Measurements from ENCODE around the gene USP14. TPM values are rescaled to one million over a fixed set of nuclear protein-coding genes. Genes with fewer than 3 reads are reported as not detected.

The USP14 gene
- total and polyA plus RNA-seq, 2 experiments from 2014 or later, result 82.4 to 83.5 TPM

DNA sequence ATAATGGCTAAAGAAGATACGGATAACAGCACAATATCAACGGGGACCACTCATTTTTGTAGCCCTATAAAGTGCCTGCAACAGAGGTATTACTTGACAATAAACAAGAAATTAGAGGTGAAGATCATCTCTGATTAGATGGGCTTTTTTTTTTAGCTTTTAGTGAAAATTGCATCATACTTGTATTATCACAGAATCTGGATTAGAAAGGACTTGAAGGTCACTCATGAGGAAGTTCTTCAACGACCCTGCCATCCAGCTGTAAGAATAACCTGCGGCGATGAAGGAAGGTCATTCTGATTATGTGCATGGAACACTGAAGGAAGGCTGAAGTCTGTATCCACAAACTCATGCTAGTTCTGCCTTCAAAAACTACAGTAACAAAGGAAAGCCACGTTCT lies 69.0 kb downstream of the USP14 start (continued):
- TF ChIP-seq EZH2phosphoT487 (IDR thresholded peaks at IDR 0.05; ENCODE audit: unreplicated experiment), result no peak
- no peak for TF ChIP-seq NANOG (IDR thresholded peaks at IDR 0.05; ENCODE audit: borderline replicate concordance)
- TF ChIP-seq, protein P1, sequence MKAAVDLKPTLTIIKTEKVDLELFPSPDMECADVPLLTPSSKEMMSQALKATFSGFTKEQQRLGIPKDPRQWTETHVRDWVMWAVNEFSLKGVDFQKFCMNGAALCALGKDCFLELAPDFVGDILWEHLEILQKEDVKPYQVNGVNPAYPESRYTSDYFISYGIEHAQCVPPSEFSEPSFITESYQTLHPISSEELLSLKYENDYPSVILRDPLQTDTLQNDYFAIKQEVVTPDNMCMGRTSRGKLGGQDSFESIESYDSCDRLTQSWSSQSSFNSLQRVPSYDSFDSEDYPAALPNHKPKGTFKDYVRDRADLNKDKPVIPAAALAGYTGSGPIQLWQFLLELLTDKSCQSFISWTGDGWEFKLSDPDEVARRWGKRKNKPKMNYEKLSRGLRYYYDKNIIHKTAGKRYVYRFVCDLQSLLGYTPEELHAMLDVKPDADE (IDR thresholded peaks at IDR 0.05), result no peak
- no peak for TF ChIP-seq ZNF331 (CRISPR knock-in tag; IDR thresholded peaks at IDR 0.05; ENCODE audit: low read depth)
- no peak for TF ChIP-seq STAT1 (IDR thresholded peaks at IDR 0.05; ENCODE audit: unreplicated experiment)
- no peak for TF ChIP-seq CREB1 (CRISPR knock-in tag; IDR thresholded peaks at IDR 0.05; ENCODE audit: low read depth)
- TF ChIP-seq POLR2AphosphoS5 (IDR thresholded peaks at IDR 0.05; ENCODE audit: low read depth), result no peak
- no peak for TF ChIP-seq ZNF114 (CRISPR knock-in tag; IDR thresholded peaks at IDR 0.05)

DNA sequence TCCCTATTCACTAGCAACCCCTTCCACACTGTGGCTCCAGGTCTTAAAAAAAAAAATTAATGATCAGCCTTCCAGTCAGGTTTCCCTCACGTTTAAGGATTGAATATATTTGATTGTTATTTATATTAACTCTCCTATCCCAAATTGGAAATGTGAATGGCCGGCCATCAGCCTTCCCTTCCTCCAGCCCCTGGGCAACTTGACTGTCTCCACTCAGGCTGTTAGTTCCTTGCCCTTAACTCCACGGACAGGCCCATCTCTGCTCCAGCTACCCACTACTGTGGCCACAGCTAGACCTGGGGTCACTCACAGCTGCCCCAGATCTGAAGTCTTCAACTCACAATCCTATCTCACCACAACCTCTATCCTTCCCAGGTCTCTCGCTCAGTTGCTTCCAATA lies 69.5 kb downstream of the USP14 start:
- Histone ChIP-seq H3K79me2 (replicated peaks; ENCODE audit: insufficient read depth) (no peaks in the 10 kb centered on the region), H2AFZ (no peak overlapping the region), H3K27ac (ENCODE audit: low read depth) (no peak overlapping the region), H4K20me1 (replicated peaks; ENCODE audit: insufficient read depth) (peaks cover 11% of the 10 kb centered on the region; the same call in 1 of the 2 replicates), H3F3A (replicated peaks; ENCODE audit: low read depth) (no peaks in the 10 kb centered on the region), H3K27me3 (ENCODE audit: insufficient read depth) (no peaks in the 10 kb centered on the region), H3K4me1 (ENCODE audit: insufficient read depth) (no peaks in the 10 kb centered on the region), H3K9me2 (ENCODE audit: insufficient read depth) (no peaks in the 10 kb centered on the region), H3K4me2 (no peak overlapping the region), H3K36me3 (ENCODE audit: insufficient read depth) (peaks cover 22% of the 10 kb centered on the region), H3K4me3 (no peak overlapping the region)
- Mint-ChIP-seq H3K27ac (peak overlapping the region; percentile 48; the same call in 1 of the 2 replicates), H3K27me3 (ENCODE audit: insufficient read depth, low read depth, poor library complexity) (no peaks in the 10 kb centered on the region), H3K9me3 (no peaks in the 10 kb centered on the region), H3K4me3 (no peak overlapping the region), H3K36me3 (ENCODE audit: low read depth) (peaks cover 37% of the 10 kb centered on the region; the same call in 2 of the 3 replicates), H3K4me1 (no peaks in the 10 kb centered on the region)
- DNase-seq (ENCODE audit: low spot score), result no peak
- no peak for ATAC-seq
- TF ChIP-seq STAT1 (IDR thresholded peaks at IDR 0.05; ENCODE audit: unreplicated experiment), result no peak
- TF ChIP-seq JUNB (IDR thresholded peaks at IDR 0.05; ENCODE audit: unreplicated experiment), result no peak
- no peak for TF ChIP-seq EZH2phosphoT487 (IDR thresholded peaks at IDR 0.05; ENCODE audit: unreplicated experiment)
- TF ChIP-seq, protein P2, sequence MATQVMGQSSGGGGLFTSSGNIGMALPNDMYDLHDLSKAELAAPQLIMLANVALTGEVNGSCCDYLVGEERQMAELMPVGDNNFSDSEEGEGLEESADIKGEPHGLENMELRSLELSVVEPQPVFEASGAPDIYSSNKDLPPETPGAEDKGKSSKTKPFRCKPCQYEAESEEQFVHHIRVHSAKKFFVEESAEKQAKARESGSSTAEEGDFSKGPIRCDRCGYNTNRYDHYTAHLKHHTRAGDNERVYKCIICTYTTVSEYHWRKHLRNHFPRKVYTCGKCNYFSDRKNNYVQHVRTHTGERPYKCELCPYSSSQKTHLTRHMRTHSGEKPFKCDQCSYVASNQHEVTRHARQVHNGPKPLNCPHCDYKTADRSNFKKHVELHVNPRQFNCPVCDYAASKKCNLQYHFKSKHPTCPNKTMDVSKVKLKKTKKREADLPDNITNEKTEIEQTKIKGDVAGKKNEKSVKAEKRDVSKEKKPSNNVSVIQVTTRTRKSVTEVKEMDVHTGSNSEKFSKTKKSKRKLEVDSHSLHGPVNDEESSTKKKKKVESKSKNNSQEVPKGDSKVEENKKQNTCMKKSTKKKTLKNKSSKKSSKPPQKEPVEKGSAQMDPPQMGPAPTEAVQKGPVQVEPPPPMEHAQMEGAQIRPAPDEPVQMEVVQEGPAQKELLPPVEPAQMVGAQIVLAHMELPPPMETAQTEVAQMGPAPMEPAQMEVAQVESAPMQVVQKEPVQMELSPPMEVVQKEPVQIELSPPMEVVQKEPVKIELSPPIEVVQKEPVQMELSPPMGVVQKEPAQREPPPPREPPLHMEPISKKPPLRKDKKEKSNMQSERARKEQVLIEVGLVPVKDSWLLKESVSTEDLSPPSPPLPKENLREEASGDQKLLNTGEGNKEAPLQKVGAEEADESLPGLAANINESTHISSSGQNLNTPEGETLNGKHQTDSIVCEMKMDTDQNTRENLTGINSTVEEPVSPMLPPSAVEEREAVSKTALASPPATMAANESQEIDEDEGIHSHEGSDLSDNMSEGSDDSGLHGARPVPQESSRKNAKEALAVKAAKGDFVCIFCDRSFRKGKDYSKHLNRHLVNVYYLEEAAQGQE (IDR thresholded peaks at IDR 0.05; ENCODE audit: unreplicated experiment), result no peak
- TF ChIP-seq ZNF331 (CRISPR knock-in tag; IDR thresholded peaks at IDR 0.05; ENCODE audit: low read depth), result no peak
- TF ChIP-seq NANOG (IDR thresholded peaks at IDR 0.05; ENCODE audit: borderline replicate concordance), result no peak
- no peak for TF ChIP-seq CREB1 (CRISPR knock-in tag; IDR thresholded peaks at IDR 0.05; ENCODE audit: low read depth)
- TF ChIP-seq, protein P3, sequence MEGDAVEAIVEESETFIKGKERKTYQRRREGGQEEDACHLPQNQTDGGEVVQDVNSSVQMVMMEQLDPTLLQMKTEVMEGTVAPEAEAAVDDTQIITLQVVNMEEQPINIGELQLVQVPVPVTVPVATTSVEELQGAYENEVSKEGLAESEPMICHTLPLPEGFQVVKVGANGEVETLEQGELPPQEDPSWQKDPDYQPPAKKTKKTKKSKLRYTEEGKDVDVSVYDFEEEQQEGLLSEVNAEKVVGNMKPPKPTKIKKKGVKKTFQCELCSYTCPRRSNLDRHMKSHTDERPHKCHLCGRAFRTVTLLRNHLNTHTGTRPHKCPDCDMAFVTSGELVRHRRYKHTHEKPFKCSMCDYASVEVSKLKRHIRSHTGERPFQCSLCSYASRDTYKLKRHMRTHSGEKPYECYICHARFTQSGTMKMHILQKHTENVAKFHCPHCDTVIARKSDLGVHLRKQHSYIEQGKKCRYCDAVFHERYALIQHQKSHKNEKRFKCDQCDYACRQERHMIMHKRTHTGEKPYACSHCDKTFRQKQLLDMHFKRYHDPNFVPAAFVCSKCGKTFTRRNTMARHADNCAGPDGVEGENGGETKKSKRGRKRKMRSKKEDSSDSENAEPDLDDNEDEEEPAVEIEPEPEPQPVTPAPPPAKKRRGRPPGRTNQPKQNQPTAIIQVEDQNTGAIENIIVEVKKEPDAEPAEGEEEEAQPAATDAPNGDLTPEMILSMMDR (conservative IDR thresholded peaks at IDR 0.05; ENCODE audit: low read depth in 2 of 2), result no peak
- TF ChIP-seq, protein P4, sequence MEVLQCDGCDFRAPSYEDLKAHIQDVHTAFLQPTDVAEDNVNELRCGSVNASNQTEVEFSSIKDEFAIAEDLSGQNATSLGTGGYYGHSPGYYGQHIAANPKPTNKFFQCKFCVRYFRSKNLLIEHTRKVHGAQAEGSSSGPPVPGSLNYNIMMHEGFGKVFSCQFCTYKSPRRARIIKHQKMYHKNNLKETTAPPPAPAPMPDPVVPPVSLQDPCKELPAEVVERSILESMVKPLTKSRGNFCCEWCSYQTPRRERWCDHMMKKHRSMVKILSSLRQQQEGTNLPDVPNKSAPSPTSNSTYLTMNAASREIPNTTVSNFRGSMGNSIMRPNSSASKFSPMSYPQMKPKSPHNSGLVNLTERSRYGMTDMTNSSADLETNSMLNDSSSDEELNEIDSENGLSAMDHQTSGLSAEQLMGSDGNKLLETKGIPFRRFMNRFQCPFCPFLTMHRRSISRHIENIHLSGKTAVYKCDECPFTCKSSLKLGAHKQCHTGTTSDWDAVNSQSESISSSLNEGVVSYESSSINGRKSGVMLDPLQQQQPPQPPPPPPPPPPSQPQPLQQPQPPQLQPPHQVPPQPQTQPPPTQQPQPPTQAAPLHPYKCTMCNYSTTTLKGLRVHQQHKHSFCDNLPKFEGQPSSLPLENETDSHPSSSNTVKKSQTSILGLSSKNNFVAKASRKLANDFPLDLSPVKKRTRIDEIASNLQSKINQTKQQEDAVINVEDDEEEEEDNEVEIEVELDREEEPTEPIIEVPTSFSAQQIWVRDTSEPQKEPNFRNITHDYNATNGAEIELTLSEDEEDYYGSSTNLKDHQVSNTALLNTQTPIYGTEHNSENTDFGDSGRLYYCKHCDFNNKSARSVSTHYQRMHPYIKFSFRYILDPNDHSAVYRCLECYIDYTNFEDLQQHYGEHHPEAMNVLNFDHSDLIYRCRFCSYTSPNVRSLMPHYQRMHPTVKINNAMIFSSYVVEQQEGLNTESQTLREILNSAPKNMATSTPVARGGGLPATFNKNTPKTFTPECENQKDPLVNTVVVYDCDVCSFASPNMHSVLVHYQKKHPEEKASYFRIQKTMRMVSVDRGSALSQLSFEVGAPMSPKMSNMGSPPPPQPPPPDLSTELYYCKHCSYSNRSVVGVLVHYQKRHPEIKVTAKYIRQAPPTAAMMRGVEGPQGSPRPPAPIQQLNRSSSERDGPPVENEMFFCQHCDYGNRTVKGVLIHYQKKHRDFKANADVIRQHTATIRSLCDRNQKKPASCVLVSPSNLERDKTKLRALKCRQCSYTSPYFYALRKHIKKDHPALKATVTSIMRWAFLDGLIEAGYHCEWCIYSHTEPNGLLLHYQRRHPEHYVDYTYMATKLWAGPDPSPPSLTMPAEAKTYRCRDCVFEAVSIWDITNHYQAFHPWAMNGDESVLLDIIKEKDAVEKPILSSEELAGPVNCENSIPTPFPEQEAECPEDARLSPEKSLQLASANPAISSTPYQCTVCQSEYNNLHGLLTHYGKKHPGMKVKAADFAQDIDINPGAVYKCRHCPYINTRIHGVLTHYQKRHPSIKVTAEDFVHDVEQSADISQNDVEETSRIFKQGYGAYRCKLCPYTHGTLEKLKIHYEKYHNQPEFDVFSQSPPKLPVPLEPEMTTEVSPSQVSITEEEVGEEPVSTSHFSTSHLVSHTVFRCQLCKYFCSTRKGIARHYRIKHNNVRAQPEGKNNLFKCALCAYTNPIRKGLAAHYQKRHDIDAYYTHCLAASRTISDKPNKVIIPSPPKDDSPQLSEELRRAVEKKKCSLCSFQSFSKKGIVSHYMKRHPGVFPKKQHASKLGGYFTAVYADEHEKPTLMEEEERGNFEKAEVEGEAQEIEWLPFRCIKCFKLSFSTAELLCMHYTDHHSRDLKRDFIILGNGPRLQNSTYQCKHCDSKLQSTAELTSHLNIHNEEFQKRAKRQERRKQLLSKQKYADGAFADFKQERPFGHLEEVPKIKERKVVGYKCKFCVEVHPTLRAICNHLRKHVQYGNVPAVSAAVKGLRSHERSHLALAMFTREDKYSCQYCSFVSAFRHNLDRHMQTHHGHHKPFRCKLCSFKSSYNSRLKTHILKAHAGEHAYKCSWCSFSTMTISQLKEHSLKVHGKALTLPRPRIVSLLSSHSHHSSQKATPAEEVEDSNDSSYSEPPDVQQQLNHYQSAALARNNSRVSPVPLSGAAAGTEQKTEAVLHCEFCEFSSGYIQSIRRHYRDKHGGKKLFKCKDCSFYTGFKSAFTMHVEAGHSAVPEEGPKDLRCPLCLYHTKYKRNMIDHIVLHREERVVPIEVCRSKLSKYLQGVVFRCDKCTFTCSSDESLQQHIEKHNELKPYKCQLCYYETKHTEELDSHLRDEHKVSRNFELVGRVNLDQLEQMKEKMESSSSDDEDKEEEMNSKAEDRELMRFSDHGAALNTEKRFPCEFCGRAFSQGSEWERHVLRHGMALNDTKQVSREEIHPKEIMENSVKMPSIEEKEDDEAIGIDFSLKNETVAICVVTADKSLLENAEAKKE (CRISPR knock-in tag; IDR thresholded peaks at IDR 0.05), result no peak

All from GM23338 (cell line).